GM21786 (cell line): ENCODE results near the gene PLK5.
"Not testable (repeated sequence)": the region's sequence is repeated elsewhere in the genome, so short reads cannot be mapped to it uniquely, and the experiment has no call there.

Source experiments
- ATAC-seq: cut with Tn5 transposase; IDR thresholded peaks from one replicate; pipeline ENCODE4 v1.9.1; 2021; ENCODE audit not compliant: unreplicated experiment

The PLK5 gene

DNA sequence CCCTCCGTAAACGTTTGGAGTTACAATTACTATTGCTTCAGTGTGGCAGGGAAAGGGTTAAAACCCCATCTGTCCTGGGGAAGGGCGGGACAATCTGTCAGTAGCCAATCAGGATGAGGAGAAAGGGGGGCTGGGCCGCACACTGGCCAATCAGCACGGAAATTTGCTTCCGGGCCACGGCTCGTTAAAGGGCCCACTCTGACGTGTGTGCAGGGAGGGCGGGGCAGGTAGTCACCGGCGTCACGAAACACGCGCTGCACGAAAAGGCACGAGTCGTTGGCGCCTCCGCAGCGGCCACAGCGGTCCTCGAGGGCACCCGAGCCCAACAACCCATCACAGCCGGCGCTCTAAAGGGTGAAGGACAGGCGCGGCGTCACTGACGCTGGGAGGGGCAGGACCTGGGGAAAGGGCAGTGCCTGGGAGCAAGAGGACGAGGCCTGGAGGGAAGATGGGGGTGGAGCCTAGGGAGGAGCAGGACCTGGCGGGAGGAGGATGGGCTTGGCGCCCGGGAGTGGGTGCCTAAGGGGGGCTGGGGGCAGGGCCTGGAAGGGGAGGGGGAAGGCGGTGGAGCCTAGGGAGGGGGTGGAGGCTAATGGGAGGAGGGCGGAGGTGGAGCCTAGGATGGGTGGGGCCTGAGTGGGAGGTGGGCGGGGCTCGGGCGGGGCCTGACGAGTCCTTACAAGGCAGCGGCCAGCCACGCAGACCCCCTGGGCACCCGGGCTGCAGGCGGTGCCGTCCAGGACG lies 15.9 kb upstream of the PLK5 start:
- no peak for ATAC-seq

DNA sequence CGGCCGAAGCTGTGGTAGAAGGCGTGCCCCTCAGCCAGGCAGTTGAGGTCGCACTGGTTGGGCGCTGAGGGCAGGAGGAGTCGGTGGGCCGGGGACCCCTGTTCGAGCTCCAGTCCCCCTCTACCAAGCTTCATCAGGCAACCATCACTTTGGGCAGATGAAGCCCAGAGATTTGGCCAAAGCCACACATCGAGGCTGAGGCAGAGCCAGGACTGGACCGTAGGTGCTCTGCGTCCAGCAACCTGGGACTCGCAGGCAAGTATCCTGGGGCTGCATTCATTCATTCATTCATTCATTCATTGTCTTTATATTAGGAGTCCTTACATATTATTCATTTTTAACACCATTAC lies 15.4 kb upstream of the PLK5 start:
- ATAC-seq, result no peak

DNA sequence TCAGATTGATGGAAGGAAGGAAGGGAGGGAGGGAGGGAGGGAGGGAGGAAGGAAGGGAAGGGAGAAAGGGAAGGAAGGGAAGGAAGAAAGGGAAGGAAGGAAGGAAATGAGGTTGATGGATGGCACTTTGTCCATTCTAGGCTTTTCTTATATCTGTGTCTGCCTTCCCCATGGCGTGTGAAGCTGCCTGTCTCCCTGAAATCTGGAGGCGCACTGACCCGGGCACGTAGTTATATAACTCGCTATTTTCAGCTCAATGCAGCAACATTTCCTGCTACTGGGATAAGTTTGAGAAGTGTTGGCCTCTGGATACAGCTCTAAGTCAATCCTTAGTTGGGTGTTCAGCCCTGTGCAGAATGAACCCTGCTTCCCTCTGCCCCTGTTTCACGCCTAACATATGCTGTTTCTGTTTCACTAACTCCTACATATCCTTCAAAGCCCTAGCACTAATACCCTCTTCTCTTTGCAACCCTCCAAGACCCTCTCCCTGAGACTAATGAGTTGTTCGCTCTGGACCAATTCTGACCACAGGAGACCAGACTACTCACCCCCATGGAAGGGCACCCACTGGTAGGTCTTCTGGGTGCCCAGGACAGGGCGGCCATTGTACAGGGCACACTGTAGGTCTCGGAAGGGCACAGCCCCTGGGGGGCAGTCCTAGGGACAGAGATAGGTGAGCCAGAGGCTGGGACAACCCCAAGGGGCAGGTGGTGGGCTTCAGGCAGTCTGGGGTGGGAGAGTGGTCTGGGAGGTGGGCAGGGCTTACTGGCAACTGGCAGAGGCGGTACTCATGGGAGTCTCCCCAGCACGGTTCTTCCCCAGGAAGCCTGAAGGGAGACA lies 14.1 kb upstream of the PLK5 start:
- no peak for ATAC-seq

- no peak for ATAC-seq
Observed at GRCh38 chr19:1510442-1510806, 13.5 kb upstream of the PLK5 start.

- no peak for ATAC-seq
Observed at GRCh38 chr19:1510807-1511206, 13.1 kb upstream of the PLK5 start.

DNA sequence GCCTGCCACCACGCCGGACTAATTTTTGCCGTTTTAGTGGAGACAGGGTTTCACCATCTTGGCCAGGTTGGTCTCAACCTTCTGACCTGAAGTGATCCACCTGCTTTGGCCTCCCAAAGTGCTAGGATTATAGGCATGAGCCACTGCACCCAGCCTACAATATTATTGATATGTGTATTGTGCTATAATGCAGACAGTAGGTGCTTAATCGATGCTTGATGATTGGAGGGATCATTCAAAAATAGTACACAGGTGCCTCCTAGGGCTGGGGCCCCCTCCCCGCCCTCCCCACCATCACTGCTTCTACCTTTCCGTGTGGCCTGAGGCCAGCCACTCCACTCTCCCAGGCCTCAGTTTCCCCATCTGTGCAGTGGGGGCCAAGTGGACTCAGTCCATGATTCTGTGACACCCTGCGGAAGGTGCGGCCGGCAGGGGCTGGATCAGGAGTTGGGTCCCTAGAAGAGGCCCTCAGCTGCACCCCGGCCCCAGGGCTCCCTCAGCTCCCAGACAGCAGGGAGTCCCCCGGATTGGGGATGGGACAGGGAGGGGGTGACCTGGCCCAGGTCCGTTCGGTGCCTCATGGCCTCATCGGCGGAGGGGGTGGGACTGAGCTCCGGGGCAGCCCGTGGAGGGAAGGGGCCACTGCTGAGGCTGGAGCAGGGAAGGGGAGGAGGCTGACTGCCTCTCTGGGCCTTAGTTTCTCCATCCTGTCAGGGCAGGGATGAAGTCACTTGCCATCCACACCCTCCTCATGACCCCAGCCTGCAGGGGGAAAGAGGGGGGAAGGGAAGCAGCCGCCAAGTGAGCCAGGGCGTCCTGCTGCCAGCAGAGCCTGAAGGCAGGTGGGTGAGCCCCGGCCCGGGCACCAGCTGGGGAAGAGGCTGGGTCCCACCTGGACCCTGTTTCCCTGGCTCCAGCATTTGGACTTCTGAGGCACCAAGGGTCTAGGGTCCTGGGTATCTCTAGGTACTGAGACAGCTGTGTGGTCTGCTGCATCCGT lies 12.3 kb upstream of the PLK5 start:
- no peak for ATAC-seq

DNA sequence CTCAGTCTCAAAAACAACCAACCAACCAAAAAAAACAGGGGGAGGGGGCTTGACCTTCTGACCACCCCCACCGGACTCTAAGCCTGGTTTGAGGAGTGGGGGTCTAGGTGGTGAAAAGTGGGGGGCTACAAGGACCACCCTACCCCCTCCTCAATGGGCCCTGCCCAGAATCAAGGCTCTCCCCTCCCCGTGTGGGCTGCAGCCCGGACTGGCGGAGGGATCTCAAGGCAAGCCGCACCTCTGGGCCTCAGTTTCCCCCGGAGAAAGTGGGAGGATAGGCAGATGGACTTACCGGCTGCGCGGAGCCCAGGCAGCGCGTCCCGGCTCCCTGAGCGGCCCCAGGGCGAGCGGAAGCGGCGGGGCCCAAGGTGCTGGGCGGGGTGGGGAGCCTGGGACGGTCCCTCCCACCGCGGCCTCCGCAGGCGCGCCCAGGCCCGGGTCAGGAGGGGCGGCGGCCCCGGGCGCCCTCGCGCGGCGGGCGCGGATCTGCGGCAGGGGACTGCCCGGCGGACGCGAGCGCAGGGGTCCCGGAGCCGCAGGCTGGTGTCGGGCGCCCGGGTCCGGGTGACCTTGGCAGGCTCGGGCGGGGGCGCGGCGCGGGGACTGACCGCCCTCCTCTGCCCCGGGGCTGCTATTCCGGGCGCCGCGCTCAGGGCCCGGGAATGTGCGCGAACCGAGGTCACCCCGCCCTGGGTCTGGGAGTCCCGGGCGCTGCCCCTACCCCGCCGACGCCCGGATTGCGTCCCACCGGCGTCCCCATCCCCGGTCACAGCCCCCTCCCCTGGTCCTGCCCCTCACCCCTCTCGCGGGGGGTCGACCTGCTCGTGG lies 11.0 kb upstream of the PLK5 start, which contains the start of gene ADAMTSL5:
ADAMTSL5 (minus strand) TSS at position 349 of the 828 bp plus-strand sequence. CDS start 2,076 bp downstream, outside the sequence.
- ATAC-seq, result no peak

DNA sequence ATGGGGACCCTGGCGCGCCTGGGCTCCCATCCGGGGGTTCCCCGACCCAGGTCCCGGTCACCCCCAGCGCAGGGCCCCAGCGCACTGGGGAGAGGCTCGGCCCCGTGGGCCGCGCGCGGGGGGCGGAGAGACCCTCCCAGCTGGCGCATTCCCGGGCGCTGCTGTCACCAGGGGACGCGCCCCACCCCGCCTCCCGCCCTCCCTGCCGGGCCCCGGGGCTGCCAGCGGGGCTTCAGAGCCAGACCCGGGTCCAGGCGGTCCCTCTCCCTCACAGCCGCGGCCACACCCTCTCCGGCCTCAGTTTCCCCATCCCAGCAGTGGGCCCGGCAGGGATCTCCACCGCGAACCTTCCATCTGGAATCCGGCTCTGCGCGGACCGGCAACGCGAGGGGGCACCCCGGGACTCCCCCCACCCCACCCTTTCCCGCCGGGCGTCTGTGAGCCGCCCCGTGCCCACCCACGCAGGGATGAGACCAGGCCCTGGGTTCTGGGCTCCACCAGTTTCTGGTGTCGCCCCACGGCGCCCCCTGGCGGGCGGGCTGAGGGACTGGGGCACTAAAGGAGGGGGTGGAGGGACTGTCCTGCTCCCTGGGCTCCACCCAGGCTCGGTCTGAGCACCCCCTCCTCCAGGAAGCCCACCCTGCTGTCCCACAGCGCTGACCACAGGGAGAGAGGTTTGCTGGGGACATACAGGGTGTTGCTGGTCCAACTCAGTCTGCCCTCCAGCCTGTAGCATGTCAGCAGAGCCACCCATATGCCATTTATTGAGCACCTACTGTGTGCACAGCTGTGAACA lies 10.2 kb upstream of the PLK5 start:
- ATAC-seq, result no peak

DNA sequence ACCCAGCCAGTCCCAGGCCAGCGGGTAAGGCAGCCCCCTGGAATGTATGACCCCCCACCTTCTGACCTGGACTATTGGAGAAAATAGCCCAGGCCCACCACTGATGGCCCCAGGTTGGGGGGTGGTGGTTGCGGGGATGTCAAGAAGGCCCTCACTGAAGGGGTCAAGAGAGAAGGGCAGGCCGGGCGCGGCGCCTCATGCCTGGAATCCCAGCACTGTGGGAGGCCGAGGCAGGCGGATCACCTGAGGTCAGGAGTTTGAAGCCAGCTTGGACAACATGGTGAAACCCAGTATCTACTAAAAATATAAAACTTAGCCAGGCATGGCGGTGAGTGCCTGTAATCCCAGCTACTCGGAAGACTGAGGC lies 9.6 kb upstream of the PLK5 start:
- ATAC-seq, result no peak

- no peak for ATAC-seq
Observed at GRCh38 chr19:1514986-1515721, 8.7 kb upstream of the PLK5 start.

DNA sequence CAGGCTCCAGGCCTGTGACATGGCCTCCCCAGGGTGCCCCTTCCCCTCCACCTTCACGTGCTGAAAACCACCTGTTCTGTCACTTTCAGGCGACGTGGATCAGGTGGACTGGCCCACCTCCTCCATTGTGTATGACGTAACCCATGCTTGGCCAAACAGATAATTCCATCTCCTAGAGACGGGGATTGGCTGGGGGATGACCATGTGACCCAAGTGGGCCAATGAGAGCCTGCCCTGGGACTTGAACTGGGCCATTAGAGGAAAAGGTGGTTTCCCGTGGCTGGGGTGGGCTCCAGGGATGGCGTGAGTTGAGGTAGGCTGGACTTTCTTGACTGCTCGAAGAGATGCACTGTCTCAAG lies 7.5 kb upstream of the PLK5 start:
- no peak for ATAC-seq

GRCh38 chr19:1518471-1518870 lies 5.4 kb upstream of the PLK5 start:
- no peak for ATAC-seq

DNA sequence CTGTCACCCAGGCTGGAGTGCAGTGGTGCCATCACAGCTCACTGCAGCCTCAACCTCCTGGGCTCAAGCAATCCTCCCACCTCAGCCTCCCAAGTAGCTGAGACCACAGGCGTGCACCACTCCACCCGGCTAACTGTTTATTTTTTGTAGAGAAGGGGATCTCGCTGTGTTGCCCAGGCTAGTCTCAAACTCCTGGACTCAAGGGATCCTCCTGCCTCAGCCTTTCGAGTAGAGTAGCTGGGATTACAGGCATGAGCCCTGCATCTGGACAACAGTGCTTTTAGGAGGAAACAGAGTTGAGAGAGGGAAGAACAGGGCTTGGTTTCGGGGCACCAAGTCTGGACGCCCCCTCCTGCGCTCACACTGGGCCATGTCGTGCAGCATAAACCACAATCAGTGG lies 4.1 kb upstream of the PLK5 start:
- ATAC-seq, result not testable (repeated sequence)

DNA sequence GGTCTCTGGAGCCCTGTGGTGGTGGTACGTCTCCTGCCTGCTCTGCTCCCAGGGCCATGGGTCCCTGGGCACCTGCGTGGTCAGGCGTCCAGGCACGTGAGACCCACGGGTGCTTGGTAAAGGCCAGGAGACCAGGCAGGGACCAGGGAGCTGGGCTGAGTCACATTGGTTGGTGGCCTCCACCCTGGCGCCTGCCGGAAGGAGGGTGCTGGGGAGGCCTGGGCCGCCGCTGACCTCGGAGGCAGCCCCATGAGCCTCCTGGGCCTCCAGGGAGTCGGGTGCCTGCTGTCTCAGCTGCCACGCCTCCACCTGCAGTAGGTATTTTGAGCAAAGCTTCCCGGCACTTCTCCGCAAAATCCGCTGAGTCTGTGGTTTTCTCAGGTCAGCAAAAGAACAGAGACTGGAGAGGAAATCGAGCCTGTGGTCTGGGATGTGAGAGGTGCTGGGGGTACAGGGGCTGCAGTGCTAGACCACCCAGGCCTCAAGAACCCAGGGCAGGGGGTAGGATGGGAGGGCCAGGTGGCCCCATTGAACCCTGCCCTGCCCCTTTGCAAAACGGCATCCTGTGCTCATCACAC lies 3.6 kb upstream of the PLK5 start:
- ATAC-seq, result no peak

DNA sequence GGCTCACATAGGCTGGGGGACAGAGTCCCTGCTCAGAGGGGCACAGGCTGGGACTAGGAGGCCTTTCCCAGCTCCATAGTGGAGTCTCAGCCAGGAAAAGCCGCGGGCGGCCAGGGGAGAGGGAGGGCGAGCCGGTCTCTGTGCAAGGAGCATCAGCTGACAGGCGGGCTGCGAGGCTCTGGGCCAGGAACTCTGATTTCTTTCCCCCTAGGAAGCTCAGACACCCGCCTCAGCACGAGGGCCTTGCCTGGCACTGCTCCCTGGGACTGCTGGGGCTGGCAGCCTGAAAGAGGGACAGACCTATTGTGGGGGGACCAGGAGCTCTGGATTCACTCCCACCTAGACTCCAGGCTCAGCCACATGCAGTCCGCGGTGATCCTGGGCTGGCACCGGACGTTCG lies 2.2 kb upstream of the PLK5 start:
- no peak for ATAC-seq

- ATAC-seq, result no peak
Observed at GRCh38 chr19:1522061-1522460, 1.8 kb upstream of the PLK5 start.

DNA sequence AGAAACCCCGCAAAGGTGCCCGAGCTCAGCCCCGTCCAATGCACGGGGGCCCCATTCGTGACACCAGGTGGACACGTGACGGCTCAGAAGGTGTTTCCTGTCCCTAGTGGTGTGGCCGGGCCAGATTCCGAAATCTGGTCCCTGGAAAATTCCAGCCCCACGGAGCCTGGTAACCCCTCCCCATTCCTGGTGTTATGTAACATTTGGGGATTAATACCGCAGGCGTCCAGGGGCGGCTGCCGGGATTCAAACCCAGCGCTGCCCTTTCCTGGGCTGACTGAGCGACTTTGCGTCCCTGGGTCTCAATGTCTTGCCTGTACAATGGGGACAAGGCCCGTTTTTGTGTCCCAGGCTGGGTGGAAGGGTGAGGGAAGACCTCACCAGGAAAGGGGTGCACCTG lies 1.0 kb upstream of the PLK5 start:
- no peak for ATAC-seq

DNA sequence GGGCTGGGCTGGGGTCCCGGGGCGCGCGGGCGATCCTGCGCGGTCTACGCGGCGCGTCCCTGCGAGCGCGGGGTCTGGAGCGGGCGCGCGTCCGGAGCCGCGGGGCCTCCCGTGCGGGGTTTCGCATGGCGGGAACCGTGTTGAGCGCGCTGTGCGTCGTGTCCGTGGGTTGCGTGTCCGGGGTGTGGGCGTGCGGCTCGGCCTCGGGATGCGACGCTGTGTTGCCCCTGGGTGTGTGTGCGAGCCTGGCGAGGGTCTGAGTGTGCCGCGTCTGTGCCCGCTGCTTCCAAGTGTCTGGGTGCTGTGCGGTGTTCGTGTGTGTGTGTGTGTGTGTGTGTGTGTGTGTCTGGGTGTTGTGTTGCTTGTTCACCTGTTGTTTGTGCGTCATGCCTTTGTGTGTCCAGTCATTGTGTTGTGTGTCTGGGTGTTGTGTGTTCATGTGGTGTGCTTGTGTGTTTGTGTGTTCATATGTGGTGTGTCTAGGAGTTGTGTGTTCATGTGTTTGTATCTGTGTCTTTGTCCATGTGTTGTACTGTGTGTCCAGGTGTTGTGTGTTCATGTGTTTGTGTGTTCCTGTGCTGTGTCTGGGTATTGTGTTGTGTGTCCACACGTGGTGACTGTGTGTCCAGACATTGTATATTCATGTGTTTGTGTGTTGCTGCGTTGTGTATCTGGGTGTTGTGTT lies 552 bp downstream of the PLK5 start:
- no peak for ATAC-seq
